ENCODE results near the gene PCBP1.

- no peak for TF ChIP-seq CTCF (IDR thresholded peaks at IDR 0.05)
- TF ChIP-seq POLR2AphosphoS5 (IDR thresholded peaks at IDR 0.05), result no peak
Measured at GRCh38 chr2:70078384-70078783, 8.9 kb upstream of the PCBP1 start.
